Pancreas (tissue), 10 donors: ENCODE data around the gene HADHA. TPM values are rescaled to one million over a fixed set of nuclear protein-coding genes. Genes with fewer than 3 reads are reported as not detected.

Experiments used
- ATAC-seq, 4 donors: fragments of 200-7000 bp; cut with Tn5 transposase; one replicate each; pipeline versions ENCODE4 v1.8.0 to v1.9.1; 2020; ENCODE audit warnings: mild to moderate bottlenecking in 4 of 4, moderate library complexity in 4 of 4
- DNase-seq, 6 donors: peaks; one replicate each; pipeline ENCODE4 v3.0.0-alpha.2; 2020
- FAIRE-seq: peaks from 2 replicates; lab custom pipeline; 2012; peaks lifted over from hg19 to GRCh38; lab: Jason Lieb, UNC
- H3K27ac ChIP-seq, 4 donors: fragments of 200-600 bp; sonication (generic); 1 replicate in 3 of 4; 2 replicates in 1 of 4; pipeline versions ENCODE4 v1.5.0 to v1.8.0; 2020
- H3K27me3 ChIP-seq, 4 donors: fragments of 200-600 bp; one replicate each; pipeline ENCODE4 v1.8.0; 2021
- H3K36me3 ChIP-seq, 3 donors: fragments of 200-600 bp; sonication (generic) in 1 of 3; one replicate each; pipeline versions ENCODE4 v1.5.0 to v1.8.0; 2020 to 2021
- H3K4me1 ChIP-seq, 3 donors: fragments of 200-600 bp; one replicate each; pipeline ENCODE4 v1.8.0; 2021
- H3K4me3 ChIP-seq, 4 donors: fragments of 200-600 bp; sonication (generic) in 2 of 4; one replicate each; pipeline versions ENCODE4 v1.5.0 to v1.8.0; 2020 to 2021
- H3K9me3 ChIP-seq, 4 donors: fragments of 200-600 bp; one replicate each; pipeline ENCODE4 v1.8.0; 2021
- CTCF ChIP-seq, 4 donors: fragments of 200-600 bp; sonication (generic) in 3 of 4; IDR thresholded peaks; one replicate each; pipeline versions ENCODE4 v1.5.0 to v1.8.0; 2021; ENCODE audit warnings: antibody characterized with exemption in 4 of 4
- WGBS, 2 donors: extraction: QIAGEN DNeasy Blood & Tissue Kit; methylation state at CpG; one replicate each; pipeline ENCODE4 v1.1.7; 2013; 5-methylcytosine and 5-hydroxymethylcytosine counted together
- intact Hi-C, 3 donors: fragments of 100-400 bp; cut with DNase I; formaldehyde crosslinking; loops; one replicate each; pipeline versions ENCODE4 v1.11.1 to v1.14.2; 2022
- polyA plus RNA-seq, 2 donors: library from polyadenylated mRNA; stranded (reverse); fragments of 200-250 nt; gene quantifications; one replicate each; pipeline ENCODE4 v1.2.3, GENCODE V29; 2013
- total RNA-seq, 6 donors: library from RNA; stranded (reverse); fragmentation: NEBNext Ultra II Directional in 4 of 6; extraction: Animal tissue kit (Norgen Biotek cat#: 25700) in 4 of 6; gene quantifications; one replicate each; pipeline versions ENCODE4 v1.2.1 to v1.2.4, GENCODE V29; 2021 to 2023
- donor health status: healthy with polysubstance abuse.
- donor health status: DM: no; HTN: no; CAD: no; lungs with moderate emphysema.
- donor health status: DM: no; HTN: no; CAD: no.
- donor health status: control.
- donor health status: control.
- donor health status: Bipolar disorder and iron deficiency.
- donor health status: DM: yes; HTN: yes; CAD: no.
- donor health status: DM: no; HTN: no; CAD: no.
- donor health status: DM: no; HTN: no; CAD: no.
- donor health status: DM: yes; HTN: yes; CAD: no.

The HADHA gene
- total and polyA plus RNA-seq, 8 donors, result 32.1 to 89.6 (median 67.6) TPM

- peaks cover 14 to 29% (median 20%) of the 10 kb centered on the region in 3 donors for H3K4me1 ChIP-seq
- FAIRE-seq (no peak), DNase-seq (no peak), ATAC-seq (no peak)
- no peaks in the 10 kb centered on the region for H3K27me3 ChIP-seq
- H3K4me3 ChIP-seq, result no peak overlapping the region
- WGBS, 2 donors, result 81 to 82% methylated on average over 9 of the region's 9 CpGs
- intact Hi-C loops, result no loop called here
- no peak for TF ChIP-seq CTCF (IDR thresholded peaks at IDR 0.05)
- H3K9me3 ChIP-seq, result no peaks in the 10 kb centered on the region
- no peaks in the 10 kb centered on the region for H3K36me3 ChIP-seq
- no peak overlapping the region for H3K27ac ChIP-seq
Observed at GRCh38 chr2:26246818-26247217, 2.4 kb upstream of the HADHA start.

- peak overlapping the region in 3 of 4 donors; percentile 54 to 89 (median 88) for H3K4me3 ChIP-seq
- H3K36me3 ChIP-seq, result no peaks in the 10 kb centered on the region
- H3K27ac ChIP-seq, result peak overlapping the region in 1 of 4 donors; percentile 93
- no peak for FAIRE-seq
- WGBS, 2 donors, result 11% methylated on average over 3 of the region's 3 CpGs
- H3K4me1 ChIP-seq, result peaks cover 16 to 34% (median 21%) of the 10 kb centered on the region in 3 donors
- DNase-seq, result no peak
- H3K27me3 ChIP-seq, result no peaks in the 10 kb centered on the region
- TF ChIP-seq CTCF (IDR thresholded peaks at IDR 0.05), result no peak
- intact Hi-C loops, result no loop called here
- H3K9me3 ChIP-seq, result no peaks in the 10 kb centered on the region
- no peak for ATAC-seq
Observed at GRCh38 chr2:26245810-26246209, 1.4 kb upstream of the HADHA start.

GRCh38 chr2:26245231-26245732, 850 bp upstream of the HADHA start:
- ATAC-seq, result peak; percentile 14 to 45 (median 36)
- intact Hi-C loops, result no loop called here
- peaks cover 19 to 39% (median 26%) of the 10 kb centered on the region in 3 donors for H3K4me1 ChIP-seq

GRCh38 chr2:26243470-26244308, 743 bp downstream of the HADHA start:
- FAIRE-seq, result no peak
- Histone ChIP-seq H3K36me3 (no peaks in the 10 kb centered on the region), H3K27me3 (no peaks in the 10 kb centered on the region), H3K9me3 (no peaks in the 10 kb centered on the region), H3K4me3 (peak overlapping the region; percentile 54 to 91 (median 88)), H3K4me1 (peaks cover 27 to 48% (median 38%) of the 10 kb centered on the region in 3 donors), H3K27ac (peak overlapping the region; percentile 93 to 99 (median 98))
- peak in 1 of 4 donors; percentile 2 for ATAC-seq
- no peak for DNase-seq
- intact Hi-C loops, result no loop called here
- WGBS, 2 donors, result 0 to 1% methylated on average over 22 of the region's 22 CpGs
- no peak for TF ChIP-seq CTCF (IDR thresholded peaks at IDR 0.05)

More at GRCh38 chr2:26245231-26245732, 850 bp upstream of the HADHA start:
- TF ChIP-seq CTCF (IDR thresholded peaks at IDR 0.05), result no peak
- no peak for FAIRE-seq
- no peaks in the 10 kb centered on the region for H3K36me3 ChIP-seq
- H3K9me3 ChIP-seq, result no peaks in the 10 kb centered on the region
- no peaks in the 10 kb centered on the region for H3K27me3 ChIP-seq
- peak in 1 of 6 donors; percentile 58 for DNase-seq
- WGBS, 2 donors, result 0 to 1% methylated on average over 21 of the region's 21 CpGs
- H3K27ac ChIP-seq, result peak overlapping the region; percentile 93 to 99 (median 98)
- H3K4me3 ChIP-seq, result peak overlapping the region; percentile 54 to 91 (median 88)
